SIG-M5 treated with dmso at 0.1 percent for 504 hours (cell line): ENCODE measurements around the gene UPK3B.
"Not testable (repeated sequence)": the region's sequence is repeated elsewhere in the genome, so short reads cannot be mapped to it uniquely, and the experiment has no call there.

Source experiments
- DNase-seq: peaks from one replicate; lab custom pipeline; 2025; ENCODE audit not compliant: unreplicated experiment; lab: John Stamatoyannopoulos, UW

The UPK3B gene

DNA sequence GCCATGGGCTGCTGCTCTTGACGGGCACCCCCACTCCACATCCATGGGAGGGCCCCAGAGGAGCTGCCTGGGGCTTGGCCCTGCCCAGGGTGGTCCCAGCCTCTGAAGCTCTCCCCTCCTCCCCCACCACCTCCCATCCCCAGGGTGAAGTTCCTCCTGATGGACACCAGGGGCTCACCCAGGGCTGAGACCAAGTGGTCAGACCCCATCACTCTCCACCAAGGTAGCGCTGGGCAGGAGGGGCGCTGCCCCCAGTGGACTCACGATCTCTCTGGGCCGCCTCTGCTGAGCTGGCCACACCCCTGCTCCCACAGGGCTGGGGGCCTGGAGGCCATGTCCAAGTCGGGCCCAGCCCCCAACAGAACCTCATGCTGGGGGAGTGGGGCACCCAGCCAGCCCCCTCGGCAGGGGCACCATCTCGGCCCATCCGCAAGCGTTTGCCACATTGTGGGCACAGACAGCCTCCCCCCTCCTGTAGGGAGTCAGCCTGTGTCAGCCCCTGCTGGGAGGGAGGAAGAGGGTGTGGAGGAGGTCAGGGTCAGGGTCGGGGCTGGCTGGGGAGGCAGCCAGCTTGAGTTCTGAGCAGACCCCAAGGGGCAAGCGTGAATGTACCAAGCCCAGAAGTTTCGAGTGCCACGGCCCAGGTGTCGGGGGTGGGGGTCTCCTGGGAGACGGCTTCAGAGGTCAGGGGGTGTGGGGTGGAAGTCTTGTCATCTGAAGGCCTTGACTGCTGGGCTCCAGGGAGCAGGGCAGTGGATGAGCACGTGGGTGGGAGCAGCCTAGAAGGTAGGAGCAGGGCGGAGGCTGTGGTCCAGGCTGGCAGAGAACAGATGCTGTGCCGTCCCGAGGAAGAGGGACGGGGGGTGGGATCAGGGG is 2.8 kb downstream of the UPK3B start:
- no peak for DNase-seq

DNA sequence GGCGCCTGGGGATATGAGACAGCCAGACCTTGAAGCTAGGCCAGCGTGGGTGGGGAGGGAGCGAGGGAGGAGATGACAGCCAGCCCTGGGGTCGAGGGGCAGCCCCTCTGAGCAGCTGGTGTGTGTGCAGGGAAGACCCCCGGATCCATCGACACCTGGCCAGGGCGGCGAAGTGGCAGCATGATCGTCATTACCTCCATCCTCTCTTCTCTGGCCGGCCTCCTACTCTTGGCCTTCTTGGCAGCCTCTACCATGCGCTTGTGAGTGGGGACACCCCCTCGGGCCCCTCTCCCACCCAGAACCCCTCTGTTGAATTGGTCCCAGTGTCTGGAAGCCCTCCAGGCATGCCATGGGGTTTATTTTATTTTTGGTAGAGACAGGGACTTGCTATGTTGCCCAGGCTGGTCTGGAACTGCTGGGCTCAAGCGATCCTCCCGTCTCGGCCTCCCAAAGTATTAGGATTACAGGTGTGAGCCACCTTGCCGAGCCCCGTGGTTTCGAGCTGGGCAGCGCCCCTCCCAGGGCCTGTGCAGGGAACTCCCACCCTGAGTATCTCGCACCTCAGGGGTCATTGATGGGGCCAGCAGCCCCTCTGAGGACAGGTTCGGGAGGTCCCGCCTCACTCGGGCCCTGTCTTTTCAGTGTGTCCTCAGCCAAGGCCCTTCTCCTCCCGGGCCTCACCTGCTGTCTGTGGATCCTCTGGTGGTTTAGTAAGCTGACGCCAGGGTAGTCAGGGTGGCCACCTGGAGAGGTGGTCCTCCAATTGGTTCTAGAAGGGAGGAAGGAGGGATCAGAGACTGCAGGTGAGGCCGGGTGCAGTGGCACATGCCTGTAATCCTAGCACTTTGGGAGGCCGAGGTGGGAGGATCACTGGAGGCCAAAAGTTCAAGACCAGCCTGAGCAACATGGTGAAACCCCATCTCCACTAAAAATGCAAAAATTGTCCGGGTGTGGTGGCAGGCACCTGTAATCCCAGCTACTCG is 3.8 kb downstream of the UPK3B start:
- no peak for DNase-seq

DNA sequence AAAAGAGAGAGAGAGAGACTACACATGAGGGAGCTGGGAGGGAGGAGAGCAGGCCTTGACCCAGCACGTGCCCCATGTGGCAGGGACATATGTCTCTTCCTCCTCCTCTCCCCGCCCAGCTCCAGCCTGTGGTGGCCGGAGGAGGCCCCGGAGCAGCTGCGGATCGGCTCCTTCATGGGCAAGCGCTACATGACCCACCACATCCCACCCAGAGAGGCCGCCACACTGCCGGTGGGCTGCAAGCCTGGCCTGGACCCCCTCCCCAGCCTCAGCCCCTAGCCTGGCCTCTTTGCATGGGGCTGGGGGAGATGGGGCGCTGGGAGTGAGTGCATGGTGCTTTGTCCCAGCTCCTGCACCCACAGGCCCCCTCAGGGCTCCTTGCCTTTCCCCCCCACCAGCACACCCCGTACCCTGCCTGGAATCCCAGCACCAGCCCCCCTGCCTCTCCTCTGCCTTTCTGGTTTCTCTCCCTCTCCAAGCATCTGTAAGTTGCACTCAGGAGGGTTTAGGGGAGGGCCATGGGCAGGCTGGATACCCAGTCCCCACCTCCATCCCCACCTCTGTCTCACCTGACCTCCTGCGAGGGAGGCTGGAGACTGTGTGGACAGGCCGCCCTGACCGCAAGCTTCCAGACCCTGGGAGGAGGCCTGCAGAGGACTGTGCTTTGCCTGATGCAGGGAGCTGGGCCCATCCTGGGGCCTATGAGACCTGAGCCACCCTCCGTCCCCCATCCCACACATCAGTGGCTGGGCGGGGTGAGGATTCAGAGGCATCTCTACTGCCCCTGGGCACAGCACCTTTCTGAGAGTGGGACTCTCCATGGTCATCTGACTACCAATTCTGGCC is 4.8 kb downstream of the UPK3B start:
- no peak for DNase-seq

DNA sequence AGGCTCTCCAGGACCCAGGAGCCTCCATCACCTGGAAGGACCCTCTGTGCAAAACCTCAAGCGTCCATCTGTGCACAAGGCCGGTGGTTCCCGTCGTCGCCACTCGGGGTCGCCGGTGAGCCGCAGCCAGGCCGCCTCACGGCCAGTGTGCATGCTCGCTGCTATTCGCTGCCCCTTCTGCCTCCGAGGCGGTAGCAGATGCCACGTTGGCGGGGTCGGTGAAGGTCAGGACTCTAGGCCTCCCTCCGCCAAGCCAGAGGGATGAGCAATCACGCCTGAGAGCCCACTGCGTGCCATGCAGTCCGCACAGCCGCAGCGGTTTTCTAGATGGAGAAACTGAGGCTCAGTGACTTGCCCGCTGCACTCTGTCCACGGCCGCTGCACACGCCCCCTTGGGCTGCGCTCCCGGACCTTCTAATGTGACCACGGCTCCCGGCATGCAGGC is 5.7 kb downstream of the UPK3B start:
- no peak for DNase-seq

DNA sequence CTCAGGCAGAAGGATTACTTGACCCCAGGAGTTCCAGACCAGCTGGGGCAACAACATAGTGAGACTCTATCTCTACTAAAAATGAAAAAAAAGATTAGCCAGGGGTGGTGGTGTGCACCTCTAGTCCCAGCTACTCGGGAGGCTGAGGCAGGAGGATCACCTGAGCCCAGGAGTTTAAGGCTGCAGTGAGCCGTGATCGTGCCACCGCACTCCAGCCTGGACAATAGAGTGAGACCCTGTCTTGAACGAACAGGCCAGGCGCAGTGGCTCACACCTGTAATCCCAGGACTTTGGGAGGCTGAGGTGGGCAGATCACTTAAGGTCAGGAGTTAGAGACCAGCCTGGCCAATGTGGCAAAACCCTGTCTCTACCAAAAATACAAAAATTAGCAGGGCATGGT is 6.6 kb downstream of the UPK3B start:
- not testable (repeated sequence) for DNase-seq

DNA sequence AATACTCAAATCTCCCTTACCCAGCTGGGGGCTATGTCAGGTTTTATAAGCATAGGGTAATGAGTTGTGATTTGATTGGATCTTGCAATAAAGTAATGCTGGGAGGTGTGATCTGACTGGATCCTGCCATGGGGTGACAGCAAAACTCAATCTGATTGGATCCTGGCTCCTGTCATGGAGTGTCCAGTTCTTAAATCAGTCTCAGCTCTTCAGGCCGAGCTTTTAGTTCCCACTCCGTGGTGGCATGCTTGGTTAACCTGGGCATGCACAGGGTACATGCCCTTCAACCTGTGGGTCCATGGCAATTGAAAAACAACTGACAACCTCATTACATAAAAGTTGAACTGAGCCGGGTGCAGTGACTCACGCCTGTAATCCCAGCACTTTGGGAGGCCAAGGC is 15.8 kb downstream of the UPK3B start:
- DNase-seq: not testable (repeated sequence)

DNA sequence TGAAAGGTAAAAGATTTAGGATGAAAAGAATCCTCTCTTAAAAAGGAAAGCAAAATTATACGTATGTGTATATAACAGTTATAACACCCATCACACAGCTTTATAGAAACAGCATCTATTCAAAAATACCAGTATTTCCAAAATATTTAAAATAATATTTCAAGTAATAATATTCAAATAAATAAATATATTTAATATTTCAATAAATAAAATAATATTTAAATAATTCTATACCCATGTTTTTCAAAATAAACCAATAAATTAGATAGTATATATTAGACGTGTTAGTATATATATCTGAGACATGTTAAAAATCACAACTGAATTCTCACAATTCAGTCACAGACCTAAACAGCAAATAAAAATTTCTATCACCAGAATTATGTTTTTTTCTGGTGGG is 21.3 kb downstream of the UPK3B start:
- not testable (repeated sequence) for DNase-seq

DNA sequence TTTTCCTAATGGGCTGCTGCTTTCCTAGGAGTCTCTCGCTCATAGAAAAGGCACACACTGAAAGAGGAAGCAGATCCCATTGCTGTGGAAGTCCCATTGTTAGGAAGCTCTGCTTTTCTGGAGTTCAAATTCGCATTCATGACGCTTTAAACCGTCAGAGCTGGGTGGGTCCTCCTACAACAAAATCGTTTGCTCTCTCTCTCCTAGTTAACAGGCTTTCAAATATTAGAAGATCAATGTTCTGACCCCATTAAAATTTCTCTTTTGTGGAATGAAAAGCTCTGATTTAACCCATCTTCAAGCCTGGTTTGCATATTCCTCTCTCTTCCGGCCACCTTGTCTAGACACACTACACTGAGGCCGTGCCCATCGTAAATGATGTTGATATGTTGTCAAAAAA is 32.8 kb downstream of the UPK3B start, which contains the start of gene SPDYE16:
SPDYE16 (minus strand) TSS at position 101 of the 400 bp plus-strand sequence. CDS start 1,838 bp downstream, outside the sequence.
- DNase-seq: not testable (repeated sequence)

DNA sequence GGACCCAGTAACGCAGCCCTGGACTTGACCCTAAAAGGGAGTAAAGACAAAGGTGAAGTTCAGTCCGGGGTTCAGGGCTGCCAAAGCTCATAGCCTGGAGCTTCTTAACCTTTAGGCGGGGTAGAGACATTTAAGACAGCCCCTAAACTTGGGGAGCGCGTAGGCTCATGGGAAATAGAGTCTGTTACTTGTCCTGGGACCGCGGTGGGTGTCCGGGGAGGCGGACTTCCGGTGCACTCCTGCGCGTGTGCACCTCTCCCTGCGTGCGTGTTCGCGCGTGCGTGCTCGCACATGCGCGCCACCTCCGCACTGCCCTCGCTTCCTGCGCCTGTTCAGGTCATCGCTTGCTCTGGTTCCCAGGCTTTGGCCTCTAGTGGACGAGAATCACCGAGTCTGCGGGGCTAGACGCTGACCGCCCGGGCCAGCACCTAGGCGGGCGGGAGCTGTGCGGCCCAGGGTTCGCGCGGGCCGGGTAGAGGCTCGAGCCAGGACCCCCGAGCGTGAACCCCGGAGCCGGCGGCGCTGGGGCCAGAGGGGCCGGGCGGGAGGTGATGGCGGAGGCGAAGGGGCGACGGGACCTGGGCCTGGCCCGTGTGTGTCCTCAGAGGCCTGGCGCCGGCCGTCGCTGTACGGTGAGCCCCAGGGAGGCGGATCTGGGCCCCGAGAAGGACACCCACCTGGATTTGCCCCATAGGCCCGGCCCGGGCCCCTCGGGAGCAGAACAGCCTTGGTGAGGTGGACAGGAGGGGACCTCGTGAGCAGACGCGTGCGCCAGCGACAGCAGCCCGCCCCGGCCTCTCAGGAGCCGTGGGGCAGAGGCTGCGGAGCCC is 38.9 kb downstream of the UPK3B start:
- DNase-seq: peak; percentile 92

DNA sequence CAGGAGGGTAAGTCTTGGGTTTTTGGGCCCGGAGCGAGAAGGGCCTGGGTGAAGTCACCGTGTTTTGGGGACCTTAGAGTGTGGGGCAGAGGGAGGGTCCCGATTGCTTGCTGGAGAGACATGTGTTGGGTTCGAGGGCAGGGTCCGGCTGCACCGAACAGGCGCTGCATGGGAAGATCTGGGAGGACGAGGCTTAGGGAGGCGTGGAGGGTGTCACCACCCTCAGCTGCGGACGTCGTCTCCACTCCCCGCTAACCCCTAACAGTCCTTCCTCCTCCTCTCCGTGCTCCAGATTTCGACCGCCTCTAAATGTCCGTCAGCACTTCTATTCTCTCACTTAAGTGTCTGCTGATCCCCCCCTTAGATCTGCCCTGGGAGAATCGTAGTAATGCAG is 39.5 kb downstream of the UPK3B start:
- not testable (repeated sequence) for DNase-seq

DNA sequence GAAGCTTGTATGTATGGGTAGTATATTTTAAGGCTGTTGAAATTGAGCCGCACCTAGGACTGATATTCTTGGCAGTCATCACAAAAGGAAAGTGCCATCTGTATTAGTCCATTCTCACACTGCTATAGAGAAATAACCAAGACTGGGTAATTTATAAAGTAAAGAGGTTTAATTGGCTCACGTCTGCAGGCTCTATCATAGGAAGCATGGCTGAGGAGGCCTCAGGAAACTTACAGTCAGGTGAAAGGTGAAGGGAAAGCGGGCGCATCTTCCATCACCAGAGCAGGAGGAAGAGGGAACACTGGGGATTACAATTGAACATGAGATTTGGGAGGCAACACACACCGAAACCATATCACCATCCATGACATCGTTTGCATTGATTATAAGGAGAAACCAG is 41.6 kb downstream of the UPK3B start:
- DNase-seq: not testable (repeated sequence)

DNA sequence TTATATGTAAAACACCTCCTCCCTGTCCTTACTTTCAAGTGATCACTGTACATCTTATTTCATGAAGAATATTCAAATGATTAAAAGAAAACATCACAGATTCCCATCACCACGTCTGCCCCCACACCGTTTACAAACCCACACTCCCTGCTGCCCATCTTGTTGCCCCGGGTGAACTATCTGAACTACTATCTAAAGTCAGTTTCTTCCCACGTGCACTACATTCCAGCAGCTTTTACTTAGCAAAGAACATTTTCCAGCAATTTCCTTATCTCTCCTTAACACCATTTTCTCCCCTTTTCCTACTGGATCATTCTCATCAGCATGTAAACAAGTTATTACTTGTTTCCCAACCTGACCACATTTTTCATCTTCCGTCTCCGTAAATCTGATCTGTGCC is 49.3 kb downstream of the UPK3B start:
- not testable (repeated sequence) for DNase-seq

DNA sequence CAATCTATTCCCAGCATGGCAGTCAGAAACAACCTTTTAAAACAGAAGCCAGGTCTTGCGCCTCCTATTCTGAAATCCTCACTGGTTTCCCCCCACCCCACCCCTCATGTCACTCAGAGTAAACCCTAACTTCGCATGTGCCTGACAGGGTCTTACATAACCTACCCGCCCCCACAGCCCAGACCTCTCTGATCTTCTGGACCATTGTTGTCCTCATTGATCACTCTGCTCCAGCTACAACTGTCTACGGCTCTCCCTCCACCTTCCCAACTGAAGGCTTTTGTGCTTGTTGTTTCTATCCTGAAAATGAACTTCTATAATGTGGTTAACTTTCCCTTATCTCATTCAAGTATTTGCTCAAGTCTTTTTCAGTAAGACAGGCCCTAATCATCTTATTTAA is 49.8 kb downstream of the UPK3B start:
- not testable (repeated sequence) for DNase-seq

DNA sequence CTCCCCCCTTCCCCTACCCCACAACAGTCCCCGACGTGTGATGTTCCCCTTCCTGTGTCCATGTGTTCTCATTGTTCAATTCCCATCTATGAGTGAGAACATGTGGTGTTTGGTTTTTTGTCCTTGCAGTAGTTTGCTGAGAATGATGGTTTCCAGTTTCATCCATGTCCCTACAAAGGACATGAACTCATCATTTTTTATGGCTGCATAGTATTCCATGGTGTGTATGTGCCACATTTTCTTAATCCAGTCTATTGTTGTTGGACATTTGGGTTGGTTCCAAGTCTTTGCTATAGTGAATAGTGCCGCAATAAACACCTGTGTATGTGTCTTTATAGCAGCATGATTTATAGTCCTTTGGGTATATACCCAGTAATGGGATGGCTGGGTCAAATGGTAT is 51.0 kb downstream of the UPK3B start:
- DNase-seq: not testable (repeated sequence)

DNA sequence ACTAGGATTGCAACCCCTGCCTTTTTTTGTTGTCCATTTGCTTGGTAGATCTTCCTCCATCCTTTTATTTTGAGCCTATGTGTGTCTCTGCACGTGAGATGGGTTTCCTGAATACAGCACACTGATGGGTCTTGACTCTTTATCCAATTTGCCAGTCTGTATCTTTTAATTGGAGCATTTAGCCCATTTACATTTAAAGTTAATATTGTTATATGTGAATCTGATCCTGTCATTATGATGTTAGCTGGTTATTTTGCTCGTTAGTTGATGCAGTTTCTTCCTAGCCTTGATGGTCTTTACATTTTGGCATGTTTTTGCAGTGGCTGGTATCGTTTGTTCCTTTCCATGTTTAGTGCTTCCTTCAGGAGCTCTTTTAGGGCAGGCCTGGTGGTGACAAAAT is 54.6 kb downstream of the UPK3B start:
- not testable (repeated sequence) for DNase-seq
